GM21576 (cell line): Measurements from ENCODE around the gene SLC35A2.
A peak's percentile ranks its signal among the peaks of the same experiment; 100 is the strongest.
"Not testable (repeated sequence)": the region's sequence is repeated elsewhere in the genome, so short reads cannot be mapped to it uniquely, and the experiment has no call there.

Source experiments
- ATAC-seq: cut with Tn5 transposase; IDR thresholded peaks from one replicate; pipeline ENCODE4 v1.9.1; 2021; ENCODE audit warnings: mild to moderate bottlenecking, moderate library complexity; ENCODE audit not compliant: unreplicated experiment

SLC35A2 gene

DNA sequence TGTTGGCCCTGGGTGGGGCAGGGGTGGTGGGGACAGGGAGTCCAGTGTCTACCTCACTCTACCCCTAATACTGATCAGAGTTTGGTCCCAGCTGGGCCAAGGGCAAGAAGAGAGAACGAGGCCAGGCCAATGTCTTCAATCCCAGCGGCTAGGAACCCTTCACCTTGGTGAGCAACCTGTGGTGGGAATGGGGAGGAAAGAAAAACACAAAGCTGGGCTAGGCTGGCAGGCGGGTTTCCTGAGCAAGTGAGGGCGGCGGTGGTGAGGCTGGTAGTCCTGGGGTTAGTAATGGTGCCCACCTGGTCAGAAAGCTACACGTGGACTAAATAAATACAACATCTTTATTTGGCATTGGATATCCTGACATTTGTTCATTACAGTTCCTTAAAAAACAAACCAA is 8.2 kb downstream of the SLC35A2 start:
- no peak for ATAC-seq

- ATAC-seq: no peak
Measured at GRCh38 chrX:48902776-48903175, 8.7 kb downstream of the SLC35A2 start.

- no peak for ATAC-seq
Measured at GRCh38 chrX:48902135-48902534, 9.3 kb downstream of the SLC35A2 start.

DNA sequence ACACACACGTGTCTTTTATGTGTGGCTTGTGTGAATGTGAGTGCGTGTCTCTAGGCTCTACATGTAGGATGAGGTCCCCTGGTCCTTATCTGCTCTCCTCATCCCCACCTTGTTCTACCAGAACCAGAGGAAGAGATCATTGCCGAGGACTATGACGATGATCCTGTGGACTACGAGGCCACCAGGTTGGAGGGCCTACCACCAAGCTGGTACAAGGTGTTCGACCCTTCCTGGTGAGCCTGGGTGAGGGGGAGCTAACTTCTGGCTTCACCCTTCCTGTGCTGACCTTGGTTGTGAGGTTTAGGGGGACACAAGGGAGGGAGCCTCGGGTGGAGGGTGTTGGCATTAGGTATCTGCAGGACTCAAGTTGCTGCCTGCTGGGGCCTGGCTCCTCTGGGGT is 10.4 kb downstream of the SLC35A2 start:
- ATAC-seq: no peak

- ATAC-seq: no peak
Measured at GRCh38 chrX:48899078-48899410, 12.4 kb downstream of the SLC35A2 start.

GRCh38 chrX:48897625-48898306 is 13.7 kb downstream of the SLC35A2 start, which contains the start of the genes PQBP1 and TIMM17B:
Gene PQBP1, plus strand, starts transcription at chrX:48897930. Its CDS starts 580 bp downstream, at chrX:48898510.
Gene TIMM17B, minus strand, starts transcription at chrX:48897768. Its CDS starts 19 bp downstream, at chrX:48897749.
- ATAC-seq: peak; percentile 82

GRCh38 chrX:48897157-48897624 is 14.3 kb downstream of the SLC35A2 start:
- ATAC-seq: peak; percentile 5

DNA sequence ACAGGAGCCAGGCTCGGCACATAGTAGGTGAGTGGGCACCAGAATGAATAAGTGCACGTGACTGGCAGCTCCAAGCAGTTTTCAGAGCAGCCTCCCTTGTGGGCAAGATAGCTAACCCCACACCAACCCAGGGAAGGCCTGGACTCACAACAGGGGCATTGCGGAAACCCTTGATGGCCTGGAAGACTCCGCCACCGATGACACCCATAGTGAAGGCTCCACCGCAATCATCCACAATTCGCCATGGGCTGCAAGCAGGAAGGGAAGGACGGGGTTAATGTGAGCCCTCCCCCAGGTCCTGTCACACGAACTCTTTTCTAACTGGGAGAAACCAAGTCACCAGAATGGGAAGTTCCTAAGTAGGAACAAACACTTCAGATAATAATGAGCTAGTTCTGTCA is 14.8 kb downstream of the SLC35A2 start:
- ATAC-seq: no peak

DNA sequence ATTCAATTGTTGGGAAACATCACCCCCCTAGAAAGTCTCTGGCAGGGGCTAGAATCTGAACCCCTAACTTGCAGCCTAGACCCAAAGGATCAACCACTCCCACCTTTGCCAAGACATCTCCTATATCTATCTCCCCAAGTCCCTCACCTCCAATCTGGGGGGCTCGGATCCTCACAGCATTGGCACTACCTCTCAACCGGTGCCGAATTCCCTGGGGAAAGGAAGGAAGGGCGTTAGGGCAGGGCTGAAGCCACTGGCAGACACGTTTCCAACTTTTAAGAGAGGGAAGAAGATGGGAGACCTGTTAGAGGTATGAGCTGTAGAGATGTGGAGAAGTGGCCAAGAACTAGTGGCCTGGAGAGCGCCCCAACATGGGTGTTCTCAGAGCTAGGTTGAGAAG is 16.6 kb downstream of the SLC35A2 start:
- ATAC-seq: no peak

DNA sequence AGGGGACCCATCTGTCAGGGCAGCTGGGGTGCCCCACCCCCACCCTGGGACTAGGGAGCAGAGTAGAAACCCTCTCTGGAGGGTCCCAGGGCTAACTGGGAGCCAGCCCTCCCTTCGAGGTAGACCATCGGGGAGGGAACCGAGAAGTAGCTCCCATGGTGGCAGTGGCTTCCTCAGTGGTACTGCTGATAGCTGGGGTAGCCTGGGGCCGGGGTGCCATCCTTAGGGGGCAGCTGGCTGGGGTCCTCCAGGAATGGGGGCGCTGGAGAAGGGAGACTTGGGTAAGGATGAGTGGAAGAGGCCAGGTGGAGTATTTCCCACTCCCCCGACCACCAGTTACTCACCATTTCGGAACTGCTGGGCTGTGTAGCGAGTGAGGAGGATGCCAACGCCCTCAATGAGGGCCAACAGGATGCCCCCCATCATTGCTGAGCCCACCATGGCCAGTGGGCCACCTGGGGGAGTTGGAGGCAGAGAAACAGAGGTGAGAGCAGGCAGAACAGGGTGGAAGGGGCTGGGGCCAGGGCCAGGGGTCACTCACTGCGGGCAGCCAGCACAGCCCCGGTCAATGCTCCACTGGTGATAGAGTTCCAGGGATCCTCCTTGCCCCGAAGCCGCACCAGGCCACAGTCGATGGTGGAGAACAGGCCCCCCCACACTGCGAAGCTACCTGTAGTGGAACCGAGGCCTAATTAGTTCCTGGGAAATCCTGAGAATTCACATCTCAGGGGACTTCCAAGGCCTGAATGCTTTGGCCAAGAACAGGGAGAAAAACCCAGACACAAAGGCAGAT is 17.7 kb downstream of the SLC35A2 start:
- ATAC-seq: no peak

DNA sequence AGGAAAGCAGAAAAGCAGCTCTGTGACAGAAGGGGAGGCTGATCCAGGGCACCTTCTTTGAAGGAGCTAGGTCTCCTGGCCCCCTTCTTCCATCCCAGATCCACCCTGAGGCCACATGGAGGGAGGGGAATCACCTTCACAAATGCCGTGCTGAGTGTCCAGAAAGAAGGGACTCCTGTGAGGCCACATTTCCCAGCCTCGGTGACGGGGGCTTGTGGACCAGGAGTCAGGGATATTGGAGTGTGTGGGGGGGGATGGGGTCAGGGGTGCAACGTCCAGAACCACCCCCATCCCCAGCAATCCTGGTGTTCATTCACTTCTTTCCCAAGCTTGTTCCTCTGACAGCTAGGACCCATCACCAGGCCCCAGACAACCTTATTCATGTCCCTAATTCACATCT is 18.6 kb downstream of the SLC35A2 start:
- ATAC-seq: no peak

DNA sequence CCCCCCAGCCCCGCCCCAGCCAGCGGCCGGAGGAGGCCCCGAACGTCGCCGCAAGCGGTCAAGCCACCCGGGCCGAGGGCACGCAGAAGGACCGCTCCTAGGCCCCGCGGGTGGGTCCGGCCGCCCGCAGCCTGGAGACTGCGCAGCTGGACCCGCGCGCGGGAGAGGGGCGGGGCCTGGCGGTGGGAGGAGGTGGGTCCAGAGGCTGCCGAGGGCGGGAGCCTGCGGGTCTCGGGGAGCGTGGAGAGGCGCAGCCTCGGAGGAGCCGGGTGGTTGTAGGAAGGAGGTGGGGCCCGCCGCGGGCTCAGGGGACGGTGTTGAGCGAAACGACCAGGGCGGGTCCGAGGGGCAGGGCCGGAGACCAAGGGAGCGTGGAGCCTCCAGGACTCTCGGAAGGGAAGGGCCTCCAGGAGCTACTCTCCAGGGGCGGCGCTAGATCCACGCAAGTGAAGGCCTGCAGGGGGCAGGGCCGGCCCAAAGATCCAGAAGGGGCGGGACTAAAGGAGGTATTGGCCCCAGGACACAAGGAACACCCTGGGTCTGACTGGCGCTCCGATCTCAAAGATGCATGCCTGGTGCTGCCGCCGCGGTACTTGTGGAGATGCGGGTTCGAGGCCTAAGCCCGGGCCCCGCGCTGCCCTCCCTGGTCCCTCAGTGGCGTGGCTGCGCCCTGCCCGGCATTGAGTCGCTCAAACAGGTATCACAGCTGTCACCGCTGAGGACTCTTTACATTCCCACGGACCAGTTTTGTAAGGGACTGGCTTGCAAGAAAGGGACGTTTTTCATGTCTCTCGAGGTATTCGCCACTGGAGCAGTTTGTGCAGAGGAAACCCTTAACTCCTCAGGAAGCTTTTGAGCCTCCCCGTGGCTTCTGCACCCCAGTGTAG is 19.8 kb downstream of the SLC35A2 start:
- peak; percentile 75 for ATAC-seq

GRCh38 chrX:48890934-48891401 is 20.5 kb downstream of the SLC35A2 start:
- peak; percentile 36 for ATAC-seq

DNA sequence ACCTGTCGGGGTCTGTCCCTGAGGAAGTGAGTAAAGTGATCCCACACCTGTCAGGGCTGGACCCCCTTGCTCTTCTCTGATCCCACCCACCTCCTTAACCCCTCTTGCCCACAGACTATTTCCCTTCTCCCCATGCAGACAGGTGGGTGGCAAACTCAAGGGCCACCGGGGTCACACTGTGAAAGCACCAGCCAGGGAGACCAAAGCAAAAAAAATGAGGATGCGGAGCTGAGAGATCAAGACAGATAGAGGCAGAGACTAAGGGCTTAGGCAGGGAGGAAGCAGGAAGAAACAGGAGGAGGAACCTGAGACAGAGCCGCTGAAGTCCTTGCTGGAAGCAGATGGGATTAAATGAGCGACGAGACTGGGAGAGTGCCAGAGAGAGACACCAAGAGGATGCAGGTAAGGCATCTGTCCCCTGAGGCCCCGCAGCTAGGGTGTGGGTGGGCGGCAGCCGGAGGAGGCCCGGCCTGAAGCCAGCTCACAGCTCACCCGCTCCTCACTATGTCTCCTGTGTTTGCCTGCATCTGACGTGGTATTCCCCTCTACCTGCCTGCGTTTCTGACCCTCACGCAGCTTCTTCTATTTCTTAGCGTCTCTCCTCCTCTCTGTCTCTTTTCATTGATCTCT is 21.0 kb downstream of the SLC35A2 start:
- no peak for ATAC-seq

- ATAC-seq: not testable (repeated sequence)
Measured at GRCh38 chrX:48886586-48886985, 24.9 kb downstream of the SLC35A2 start.

- no peak for ATAC-seq
Measured at GRCh38 chrX:48883729-48884128, 27.7 kb downstream of the SLC35A2 start.

DNA sequence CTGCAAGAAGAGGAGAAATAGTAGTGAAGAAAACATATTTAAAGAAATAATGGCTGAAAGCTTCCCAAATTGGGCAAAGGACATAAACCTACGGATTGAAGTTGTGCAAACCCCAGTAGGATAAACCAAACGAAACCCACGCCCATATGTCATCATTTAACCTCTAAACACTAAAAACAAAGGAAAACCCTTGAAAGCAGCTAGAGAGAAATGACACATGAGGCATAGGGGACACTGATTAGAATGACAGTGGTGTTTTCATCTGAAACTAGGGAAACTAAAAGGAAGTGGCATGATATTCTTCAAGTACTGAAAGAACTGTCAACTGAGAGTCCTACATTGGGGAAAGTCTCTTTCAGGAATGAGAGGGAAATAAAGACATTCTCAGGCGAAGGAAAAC is 34.5 kb downstream of the SLC35A2 start:
- not testable (repeated sequence) for ATAC-seq

- not testable (repeated sequence) for ATAC-seq
Measured at GRCh38 chrX:48872017-48872416, 39.4 kb downstream of the SLC35A2 start.

DNA sequence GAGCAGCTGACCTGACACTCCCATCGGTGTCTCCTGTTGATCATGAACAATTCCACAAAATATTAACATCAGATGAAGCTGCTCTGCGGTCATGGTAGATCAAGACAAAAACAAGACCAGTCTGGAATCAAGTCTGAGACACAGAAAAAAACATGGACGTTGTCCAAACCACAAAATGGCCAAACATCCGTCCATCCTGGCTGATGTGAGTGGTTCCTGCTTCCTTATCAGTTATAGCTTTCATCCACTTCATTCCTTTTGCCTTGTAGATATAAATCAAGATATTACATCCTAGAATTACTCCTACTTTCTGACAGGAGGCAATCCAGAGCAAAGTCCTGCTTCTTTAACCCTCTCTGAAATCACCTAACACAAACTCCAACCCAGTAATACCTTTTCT is 47.2 kb downstream of the SLC35A2 start:
- no peak for ATAC-seq

DNA sequence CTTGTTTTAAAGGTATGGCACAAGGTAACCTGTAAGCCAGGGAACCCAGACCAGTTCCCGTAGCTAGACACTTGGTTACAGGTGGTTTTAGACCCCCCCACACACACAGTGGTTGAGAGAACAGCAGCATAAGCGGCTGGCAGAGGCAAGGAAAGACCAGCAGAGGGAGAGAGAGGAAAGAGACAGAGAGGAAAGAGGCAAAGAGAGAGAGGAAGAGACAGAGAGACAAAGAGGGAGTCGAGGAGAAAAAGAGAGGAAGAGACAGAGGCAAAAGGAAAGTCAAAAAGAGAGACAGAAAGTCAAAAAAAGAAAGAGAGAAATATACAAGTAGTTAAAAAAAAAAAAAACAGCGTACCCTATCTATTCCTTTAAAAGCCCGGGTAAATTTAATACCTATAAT is 56.5 kb downstream of the SLC35A2 start:
- ATAC-seq: no peak
